GM20000 (cell line): Measurements from ENCODE around the gene AHRR.
"Not testable (repeated sequence)": the region's sequence is repeated elsewhere in the genome, so short reads cannot be mapped to it uniquely, and the experiment has no call there.

Source experiments
- DNase-seq: peaks from one replicate; pipeline ENCODE4 v3.0.0; 2012; ENCODE audit warnings: low spot score
- TF ChIP-seq, protein P1 (sequence below): IDR thresholded peaks from 2 replicates; pipeline ENCODE4 v1.5.1; 2012; ENCODE audit warnings: mild to moderate bottlenecking, control low read depth; ENCODE audit errors: extremely low read depth, missing control alignments

The AHRR gene

DNA sequence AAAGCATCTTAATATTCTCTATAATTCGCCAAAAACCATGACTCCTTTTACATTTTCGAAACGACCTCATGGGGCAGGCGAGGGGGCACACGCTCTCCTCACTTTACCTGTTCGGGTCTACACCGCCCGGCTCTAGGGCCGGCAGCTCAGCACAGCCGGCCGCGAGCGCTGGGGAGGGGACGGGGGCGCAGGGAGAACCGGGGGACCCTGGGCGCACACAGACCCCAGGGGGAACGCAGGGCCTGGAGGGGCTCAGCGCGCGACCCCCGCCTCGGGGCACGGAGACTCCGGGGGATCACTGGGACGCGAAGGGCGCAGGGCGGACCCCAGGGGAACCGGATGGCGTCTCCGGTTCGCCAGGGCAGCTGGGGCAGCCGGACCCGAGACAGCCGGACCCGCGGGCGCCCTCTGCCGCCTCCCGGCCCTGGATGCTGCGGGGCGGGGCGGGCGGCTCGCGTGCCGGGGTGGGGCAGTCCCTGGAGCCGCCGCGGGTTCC, at the start of gene AHRR:
Gene AHRR, plus strand, starts transcription at position 485 of the 496 bp plus-strand sequence. CDS start 22,189 bp downstream, outside the sequence.
- TF ChIP-seq, protein P1, sequence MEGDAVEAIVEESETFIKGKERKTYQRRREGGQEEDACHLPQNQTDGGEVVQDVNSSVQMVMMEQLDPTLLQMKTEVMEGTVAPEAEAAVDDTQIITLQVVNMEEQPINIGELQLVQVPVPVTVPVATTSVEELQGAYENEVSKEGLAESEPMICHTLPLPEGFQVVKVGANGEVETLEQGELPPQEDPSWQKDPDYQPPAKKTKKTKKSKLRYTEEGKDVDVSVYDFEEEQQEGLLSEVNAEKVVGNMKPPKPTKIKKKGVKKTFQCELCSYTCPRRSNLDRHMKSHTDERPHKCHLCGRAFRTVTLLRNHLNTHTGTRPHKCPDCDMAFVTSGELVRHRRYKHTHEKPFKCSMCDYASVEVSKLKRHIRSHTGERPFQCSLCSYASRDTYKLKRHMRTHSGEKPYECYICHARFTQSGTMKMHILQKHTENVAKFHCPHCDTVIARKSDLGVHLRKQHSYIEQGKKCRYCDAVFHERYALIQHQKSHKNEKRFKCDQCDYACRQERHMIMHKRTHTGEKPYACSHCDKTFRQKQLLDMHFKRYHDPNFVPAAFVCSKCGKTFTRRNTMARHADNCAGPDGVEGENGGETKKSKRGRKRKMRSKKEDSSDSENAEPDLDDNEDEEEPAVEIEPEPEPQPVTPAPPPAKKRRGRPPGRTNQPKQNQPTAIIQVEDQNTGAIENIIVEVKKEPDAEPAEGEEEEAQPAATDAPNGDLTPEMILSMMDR: peak; percentile 28
- peak; percentile 96 for DNase-seq

DNA sequence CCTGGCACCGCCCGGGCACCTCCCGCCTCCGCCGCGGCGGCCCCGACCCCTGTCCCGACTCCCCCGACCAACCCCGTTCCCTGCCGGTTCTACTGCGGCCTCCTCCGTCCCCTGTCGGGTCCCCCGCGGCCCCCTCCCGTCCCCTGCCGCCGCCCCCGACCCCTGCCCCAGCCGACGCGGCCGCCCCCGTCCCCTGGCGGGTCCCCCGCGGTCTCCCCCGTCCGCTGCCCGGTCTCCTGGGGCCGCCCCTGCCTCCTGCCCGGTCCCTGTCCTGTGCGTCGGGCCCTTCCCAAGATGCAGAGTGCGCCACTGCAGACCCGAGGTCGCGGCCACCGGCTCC, 49.7 kb upstream of the AHRR start:
- DNase-seq: not testable (repeated sequence)

DNA sequence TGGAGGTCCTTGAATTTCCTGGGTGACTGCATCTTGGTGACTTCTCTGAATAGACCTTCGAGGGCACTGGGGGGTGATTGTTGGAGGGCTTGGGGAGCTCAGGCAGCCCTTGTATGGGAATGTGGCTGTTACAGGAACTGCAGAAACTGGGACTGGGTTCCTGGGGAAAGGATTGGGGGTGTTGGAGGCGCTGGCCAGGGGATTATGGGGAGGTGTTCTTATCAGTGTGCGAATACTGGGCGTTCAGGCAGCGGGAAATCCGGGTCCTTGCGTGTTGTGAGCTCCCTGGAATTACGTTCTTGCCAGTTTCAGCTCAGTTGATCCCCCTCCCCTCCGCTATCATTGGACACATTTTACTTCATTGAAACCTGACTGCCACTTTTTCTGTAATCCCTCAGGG, 48.4 kb upstream of the AHRR start:
- not testable (repeated sequence) for DNase-seq

DNA sequence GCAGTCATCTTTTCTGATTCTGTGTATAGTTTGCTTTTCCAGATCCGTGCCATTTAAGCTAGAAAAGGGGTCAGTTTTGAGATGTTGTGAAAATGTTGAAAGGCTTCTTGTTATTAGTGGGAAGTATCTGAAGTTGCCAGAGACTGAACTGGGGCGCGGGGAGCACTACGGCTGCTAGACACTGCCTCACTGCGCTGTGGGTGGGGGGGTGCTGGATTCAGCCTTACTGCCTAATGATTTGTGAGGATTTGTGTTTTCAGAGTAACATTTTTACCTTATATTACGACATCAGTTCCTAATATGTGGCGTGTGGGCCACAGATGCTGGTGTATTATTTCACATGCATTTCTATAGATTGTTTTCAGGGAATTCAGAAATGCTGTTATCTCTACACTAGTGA, 48.0 kb upstream of the AHRR start:
- DNase-seq: not testable (repeated sequence)

DNA sequence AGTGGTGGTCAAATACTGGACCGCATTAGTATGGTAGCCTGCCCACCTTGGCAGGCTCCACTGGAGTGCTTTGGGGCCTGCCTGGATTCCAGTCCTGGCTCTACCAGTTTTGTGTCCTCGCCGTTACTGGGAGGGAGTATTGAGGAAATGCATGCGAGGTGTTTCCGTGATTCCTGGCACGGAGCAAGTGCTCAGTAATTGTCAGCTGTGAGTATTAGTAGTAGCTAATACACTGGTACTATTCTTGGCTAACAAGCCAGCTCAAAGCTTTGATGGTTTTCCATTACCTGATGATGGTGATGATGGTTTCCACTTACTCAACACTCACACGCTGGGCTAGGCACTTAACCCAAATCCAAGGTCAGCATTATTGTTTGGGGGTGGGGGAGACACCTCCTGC, 47.2 kb upstream of the AHRR start:
- DNase-seq: not testable (repeated sequence)

DNA sequence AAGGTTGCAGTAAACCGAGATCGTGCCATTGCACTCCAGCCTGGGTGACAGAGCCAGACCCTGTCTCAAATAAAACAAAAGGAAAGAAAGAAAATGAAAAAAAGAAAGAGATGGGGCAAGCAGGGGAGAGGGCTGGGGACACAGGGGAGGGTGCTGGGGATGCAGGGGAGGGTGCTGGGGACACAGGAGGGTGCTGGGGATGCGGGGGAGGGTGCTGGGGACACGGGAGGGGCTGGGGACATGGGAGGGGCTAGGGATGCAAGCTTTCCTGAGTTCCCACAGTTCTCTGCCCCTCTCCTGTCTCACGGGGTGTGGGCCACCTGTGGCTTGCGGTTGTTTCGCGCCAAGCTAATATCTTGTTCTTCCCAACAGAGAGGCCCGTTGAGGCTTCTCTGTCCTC, 42.9 kb upstream of the AHRR start:
- TF ChIP-seq, protein P1: no peak
- DNase-seq: no peak

DNA sequence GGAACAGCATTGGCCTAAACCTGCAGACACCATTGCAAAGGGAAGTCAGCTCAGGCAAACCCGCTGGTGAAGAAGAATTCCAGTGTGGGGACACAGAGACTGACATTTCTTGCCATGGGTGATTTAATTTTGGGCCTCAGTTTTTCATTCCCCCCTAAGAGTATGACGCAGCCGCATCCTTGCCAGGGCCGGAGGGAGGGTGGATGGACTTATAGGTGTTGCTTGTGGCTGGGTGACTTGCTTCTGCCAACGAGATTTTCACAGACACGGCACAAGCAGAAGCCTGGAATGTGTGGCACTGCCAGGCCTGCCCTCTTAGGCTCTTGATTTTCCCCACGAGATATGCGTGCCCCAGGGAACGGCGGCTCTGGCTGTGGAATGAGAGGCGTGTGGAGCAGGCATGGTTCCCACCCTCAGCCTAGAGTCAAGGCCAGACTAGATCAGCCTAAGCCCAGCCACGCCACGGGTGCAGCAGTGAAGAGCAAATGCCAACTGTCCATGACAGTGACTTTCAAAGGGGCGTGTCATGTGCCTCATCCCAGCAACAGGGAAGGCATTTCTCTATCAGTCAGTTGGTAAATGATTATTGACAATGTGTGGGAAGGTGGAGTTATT, 42.4 kb upstream of the AHRR start:
- DNase-seq: not testable (repeated sequence)

DNA sequence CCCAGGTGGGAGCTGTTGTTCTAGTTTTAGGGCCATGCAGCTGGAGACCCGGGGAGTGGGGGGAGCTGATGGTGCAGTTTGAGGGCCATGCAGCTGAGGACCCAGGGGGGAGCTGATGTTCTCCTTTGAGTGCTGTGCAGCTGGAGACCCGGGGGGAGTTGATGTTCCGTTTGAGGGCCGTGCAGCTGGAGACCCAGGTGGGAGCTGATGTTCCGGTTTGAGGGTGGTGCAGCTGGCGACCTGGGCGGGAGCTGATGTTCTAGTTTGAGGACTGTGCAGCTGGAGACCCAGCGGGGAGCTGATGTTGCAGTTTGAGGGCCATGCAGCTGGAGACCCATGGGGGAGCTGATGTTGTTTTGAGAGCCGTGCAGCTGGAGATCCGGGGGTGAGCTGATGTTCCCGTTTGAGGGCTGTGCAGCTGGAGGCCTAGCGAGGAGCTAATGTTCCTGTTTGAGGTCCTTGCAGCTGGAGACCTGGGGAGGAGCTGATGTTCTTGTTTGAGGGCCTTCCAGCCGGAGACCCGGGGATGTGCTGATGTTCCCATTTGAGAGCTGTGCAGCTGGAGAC, 35.4 kb upstream of the AHRR start:
- TF ChIP-seq, protein P1: no peak
- DNase-seq: no peak

DNA sequence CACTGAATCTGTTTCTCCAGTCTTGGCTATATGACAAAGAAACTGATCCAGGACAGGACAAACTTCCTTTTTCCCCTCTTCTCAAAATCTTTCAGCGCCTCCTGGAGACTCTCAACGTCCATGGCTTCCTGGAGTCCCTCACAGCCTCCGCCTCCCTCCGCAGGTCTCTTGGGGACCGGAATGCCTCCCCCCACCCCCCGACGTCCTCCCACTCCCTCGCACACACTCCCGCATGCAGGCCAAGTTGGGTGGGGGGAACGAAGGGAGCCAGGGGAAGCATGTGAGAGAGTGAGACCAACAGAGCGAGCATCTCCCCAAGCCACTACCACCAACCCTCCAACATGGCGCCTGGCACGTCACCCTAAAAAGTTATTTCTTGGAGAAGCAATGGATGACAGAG, 31.3 kb upstream of the AHRR start:
- not testable (repeated sequence) for DNase-seq

DNA sequence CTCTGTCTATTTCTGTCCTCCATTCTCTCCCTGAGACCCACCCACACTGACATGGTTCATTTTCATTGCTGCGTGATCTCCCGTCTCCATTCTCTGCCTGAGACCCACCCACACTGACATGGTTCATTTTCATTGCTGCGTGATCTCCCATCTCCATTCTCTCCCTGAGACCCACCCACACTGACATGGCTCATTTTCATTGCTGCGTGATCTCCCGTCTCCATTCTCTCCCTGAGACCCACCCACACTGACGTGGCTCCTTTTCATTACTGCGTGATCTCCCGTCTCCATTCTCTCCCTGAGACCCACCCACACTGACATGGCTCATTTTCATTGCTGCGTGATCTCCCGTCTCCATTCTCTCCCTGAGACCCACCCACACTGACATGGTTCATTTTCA, 30.2 kb upstream of the AHRR start:
- DNase-seq: not testable (repeated sequence)

DNA sequence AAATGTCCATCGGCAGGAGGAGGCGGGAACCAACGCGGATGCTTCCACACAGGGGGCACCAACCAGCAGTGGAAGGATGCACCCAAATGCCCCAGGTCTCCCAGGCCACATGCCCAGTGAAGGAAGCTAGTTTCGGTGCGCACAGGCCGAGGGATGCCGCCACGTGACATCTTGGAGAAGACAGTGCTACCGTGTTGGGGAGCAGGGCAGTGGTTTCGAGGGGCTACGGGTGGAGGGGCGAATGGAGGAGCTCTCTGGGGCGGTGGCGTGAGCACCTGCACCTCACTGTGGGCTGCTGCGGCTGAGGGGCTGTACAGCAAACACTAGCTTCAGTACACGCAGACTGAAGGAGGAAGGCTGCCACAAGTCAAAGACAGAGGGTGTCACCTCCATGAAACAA, 26.7 kb upstream of the AHRR start:
- not testable (repeated sequence) for DNase-seq

DNA sequence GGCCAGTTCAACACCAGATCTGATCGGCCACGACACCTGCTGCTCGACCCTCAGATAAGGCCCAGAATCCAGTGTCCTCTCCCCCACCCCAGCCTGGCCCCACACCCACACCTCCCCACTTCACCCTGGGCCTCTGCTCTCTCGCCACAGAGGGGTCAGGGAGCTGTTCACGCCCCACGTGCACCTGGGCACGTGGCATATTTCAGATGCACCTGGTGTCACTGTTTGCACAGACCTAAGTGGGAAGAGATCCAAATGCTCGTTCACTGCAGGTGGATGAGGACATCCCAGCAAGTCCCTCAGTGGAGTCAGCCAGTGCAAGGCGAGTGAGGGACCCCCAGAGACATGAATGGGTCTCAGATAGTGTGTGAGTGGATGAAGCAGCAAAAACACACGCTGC, 25.3 kb upstream of the AHRR start:
- not testable (repeated sequence) for DNase-seq

DNA sequence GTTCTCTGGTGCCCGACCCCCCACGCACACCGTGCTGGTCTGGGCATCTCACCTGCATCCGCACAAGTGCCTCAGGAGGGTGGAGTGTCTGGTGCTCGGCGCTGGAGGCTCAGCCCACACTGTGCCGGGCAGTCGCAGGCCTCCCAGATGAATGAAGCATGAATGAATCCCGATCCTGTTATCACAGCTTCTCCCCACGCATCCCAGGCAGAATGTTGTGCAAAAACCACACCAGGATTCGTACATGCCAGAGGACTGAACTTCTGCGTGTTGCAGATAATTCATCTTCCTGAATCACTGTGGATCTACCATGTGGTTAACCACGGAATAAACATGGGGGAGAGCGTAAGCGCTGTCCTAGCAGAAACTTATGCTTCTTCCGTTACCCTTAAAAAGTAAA, 24.6 kb upstream of the AHRR start:
- not testable (repeated sequence) for DNase-seq

DNA sequence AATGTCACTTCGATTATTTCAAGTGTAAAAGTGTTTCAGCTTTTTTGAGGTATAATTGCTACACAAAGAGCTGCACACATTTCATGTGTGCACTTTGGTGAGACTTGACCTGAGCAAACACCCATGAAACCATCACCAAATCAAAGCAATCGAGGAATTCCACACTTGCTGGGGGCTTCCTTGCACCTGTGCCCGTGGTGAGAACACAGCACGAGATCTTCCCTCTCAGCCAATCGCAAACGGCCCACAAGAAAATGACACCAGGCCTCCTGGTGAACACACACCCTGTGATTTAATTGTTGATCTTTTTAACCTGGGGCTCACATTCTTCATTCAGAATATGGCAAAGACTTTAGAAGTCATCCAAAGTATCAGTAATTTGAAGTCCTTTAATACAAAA, 24.1 kb upstream of the AHRR start:
- DNase-seq: not testable (repeated sequence)

DNA sequence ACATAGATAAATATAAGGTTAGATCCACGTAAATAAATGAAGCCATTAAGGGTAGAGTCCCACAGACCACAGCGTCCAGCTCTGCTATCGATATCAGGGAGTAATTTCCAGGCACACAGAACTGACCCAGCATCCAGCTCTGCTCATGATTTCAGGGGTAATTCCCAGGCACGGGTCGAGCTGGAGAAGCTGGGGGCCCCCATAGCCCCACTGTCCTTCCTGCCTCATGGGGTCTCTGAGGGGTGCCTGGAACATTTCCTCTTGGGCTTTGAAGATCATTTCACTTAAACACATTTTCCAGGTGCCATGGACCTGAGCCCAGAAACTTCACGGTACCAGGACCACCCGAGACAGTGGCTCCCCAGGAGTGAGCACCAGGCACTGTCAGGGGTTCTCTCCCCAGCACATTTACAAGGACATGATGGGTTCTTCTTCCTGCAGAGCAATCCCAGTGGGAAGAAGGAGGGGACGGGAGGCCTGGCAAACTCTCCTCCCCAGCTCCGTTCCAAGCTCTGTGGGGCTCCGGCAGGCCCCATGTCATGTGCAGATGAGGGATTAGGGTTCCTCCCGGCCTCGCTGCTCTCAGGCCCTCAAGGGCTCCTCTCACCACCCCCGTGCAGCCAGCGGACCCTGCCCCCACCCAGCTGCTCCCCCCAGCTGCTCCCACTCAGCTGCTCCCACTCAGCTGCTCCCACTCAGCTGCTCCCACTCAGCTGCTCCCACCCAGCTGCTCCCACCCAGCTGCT, 23.4 kb upstream of the AHRR start:
- DNase-seq: not testable (repeated sequence)
